Measurements from ENCODE around the gene GALNTL6.

DNA sequence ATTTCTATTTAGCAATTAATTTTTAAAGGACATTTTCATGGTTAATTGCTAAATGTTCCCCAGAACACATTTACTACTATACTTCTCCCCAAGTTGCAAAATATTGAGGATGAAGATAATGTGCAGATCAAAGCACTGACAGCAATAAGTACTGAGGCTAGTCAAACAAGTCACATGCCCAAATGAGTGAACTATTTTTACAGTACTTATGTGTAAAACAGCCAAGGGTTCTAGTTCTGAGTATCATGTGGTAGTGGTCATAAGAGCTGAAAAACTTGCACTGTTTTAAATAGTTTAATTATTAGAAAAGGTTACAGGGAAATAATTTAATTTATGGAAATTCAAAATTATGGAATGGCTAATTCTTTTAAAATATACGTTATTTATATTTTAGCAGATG, 3.8 kb downstream of the GALNTL6 start:
- TF ChIP-seq, protein P1, sequence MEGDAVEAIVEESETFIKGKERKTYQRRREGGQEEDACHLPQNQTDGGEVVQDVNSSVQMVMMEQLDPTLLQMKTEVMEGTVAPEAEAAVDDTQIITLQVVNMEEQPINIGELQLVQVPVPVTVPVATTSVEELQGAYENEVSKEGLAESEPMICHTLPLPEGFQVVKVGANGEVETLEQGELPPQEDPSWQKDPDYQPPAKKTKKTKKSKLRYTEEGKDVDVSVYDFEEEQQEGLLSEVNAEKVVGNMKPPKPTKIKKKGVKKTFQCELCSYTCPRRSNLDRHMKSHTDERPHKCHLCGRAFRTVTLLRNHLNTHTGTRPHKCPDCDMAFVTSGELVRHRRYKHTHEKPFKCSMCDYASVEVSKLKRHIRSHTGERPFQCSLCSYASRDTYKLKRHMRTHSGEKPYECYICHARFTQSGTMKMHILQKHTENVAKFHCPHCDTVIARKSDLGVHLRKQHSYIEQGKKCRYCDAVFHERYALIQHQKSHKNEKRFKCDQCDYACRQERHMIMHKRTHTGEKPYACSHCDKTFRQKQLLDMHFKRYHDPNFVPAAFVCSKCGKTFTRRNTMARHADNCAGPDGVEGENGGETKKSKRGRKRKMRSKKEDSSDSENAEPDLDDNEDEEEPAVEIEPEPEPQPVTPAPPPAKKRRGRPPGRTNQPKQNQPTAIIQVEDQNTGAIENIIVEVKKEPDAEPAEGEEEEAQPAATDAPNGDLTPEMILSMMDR (IDR thresholded peaks at IDR 0.05), result no peak
- TF ChIP-seq POLR2A (IDR thresholded peaks at IDR 0.05), result no peak

All from Peyer's patch (tissue), 4 donors.